ENCODE data around the gene C12orf76. TPM values are rescaled to one million over a fixed set of nuclear protein-coding genes. Genes with fewer than 3 reads are reported as not detected.
A peak's percentile ranks its signal among the peaks of the same experiment; 100 is the strongest.

C12orf76 gene
- total RNA-seq, 1 experiment from 2014 or later: 18.3 TPM

- ChIA-PET POLR2A (interaction anchor here (0.7 kb wide), 1 partner anchor 206 kb away, joined by 3 read pairs; no protein-coding TSS in a partner anchor), CTCF (no interaction called here)
- peak overlapping the region; percentile 90 for H3K4me3 Mint-ChIP-seq
- peaks cover 20% of the 10 kb centered on the region for H3K4me1 Mint-ChIP-seq
- H3K27me3 Mint-ChIP-seq (ENCODE audit: low read depth): no peaks in the 10 kb centered on the region; the same call in 1 of the 2 replicates
- no peak for DNase-seq (ENCODE audit: low spot score)
- H3K36me3 Mint-ChIP-seq: peaks cover under 1% of the 10 kb centered on the region; the same call in 1 of the 2 replicates
- H3K27ac Mint-ChIP-seq: no peak overlapping the region
- ATAC-seq: no peak
- no peak for TF ChIP-seq FOXP4 (CRISPR knock-in tag; IDR thresholded peaks at IDR 0.05)
- no peak for TF ChIP-seq PRRX2 (CRISPR knock-in tag; IDR thresholded peaks at IDR 0.05)
- TF ChIP-seq, protein P1, sequence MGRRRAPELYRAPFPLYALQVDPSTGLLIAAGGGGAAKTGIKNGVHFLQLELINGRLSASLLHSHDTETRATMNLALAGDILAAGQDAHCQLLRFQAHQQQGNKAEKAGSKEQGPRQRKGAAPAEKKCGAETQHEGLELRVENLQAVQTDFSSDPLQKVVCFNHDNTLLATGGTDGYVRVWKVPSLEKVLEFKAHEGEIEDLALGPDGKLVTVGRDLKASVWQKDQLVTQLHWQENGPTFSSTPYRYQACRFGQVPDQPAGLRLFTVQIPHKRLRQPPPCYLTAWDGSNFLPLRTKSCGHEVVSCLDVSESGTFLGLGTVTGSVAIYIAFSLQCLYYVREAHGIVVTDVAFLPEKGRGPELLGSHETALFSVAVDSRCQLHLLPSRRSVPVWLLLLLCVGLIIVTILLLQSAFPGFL (CRISPR knock-in tag; IDR thresholded peaks at IDR 0.05; ENCODE audit: borderline replicate concordance): no peak
- no peak for TF ChIP-seq ZSCAN18 (CRISPR knock-in tag; IDR thresholded peaks at IDR 0.05)
- TF ChIP-seq, protein P2, sequence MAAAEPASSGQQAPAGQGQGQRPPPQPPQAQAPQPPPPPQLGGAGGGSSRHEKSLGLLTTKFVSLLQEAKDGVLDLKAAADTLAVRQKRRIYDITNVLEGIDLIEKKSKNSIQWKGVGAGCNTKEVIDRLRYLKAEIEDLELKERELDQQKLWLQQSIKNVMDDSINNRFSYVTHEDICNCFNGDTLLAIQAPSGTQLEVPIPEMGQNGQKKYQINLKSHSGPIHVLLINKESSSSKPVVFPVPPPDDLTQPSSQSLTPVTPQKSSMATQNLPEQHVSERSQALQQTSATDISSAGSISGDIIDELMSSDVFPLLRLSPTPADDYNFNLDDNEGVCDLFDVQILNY (CRISPR knock-in tag; IDR thresholded peaks at IDR 0.05): no peak
- no peak for TF ChIP-seq ZNF263 (CRISPR knock-in tag; IDR thresholded peaks at IDR 0.05; ENCODE audit: low read depth)
- no peak for TF ChIP-seq KAT7 (CRISPR knock-in tag; IDR thresholded peaks at IDR 0.05; ENCODE audit: borderline replicate concordance)
- TF ChIP-seq, protein P3, sequence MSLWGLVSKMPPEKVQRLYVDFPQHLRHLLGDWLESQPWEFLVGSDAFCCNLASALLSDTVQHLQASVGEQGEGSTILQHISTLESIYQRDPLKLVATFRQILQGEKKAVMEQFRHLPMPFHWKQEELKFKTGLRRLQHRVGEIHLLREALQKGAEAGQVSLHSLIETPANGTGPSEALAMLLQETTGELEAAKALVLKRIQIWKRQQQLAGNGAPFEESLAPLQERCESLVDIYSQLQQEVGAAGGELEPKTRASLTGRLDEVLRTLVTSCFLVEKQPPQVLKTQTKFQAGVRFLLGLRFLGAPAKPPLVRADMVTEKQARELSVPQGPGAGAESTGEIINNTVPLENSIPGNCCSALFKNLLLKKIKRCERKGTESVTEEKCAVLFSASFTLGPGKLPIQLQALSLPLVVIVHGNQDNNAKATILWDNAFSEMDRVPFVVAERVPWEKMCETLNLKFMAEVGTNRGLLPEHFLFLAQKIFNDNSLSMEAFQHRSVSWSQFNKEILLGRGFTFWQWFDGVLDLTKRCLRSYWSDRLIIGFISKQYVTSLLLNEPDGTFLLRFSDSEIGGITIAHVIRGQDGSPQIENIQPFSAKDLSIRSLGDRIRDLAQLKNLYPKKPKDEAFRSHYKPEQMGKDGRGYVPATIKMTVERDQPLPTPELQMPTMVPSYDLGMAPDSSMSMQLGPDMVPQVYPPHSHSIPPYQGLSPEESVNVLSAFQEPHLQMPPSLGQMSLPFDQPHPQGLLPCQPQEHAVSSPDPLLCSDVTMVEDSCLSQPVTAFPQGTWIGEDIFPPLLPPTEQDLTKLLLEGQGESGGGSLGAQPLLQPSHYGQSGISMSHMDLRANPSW (CRISPR knock-in tag; conservative IDR thresholded peaks at IDR 0.05; ENCODE audit: low read depth): no peak
- TF ChIP-seq, protein P4, sequence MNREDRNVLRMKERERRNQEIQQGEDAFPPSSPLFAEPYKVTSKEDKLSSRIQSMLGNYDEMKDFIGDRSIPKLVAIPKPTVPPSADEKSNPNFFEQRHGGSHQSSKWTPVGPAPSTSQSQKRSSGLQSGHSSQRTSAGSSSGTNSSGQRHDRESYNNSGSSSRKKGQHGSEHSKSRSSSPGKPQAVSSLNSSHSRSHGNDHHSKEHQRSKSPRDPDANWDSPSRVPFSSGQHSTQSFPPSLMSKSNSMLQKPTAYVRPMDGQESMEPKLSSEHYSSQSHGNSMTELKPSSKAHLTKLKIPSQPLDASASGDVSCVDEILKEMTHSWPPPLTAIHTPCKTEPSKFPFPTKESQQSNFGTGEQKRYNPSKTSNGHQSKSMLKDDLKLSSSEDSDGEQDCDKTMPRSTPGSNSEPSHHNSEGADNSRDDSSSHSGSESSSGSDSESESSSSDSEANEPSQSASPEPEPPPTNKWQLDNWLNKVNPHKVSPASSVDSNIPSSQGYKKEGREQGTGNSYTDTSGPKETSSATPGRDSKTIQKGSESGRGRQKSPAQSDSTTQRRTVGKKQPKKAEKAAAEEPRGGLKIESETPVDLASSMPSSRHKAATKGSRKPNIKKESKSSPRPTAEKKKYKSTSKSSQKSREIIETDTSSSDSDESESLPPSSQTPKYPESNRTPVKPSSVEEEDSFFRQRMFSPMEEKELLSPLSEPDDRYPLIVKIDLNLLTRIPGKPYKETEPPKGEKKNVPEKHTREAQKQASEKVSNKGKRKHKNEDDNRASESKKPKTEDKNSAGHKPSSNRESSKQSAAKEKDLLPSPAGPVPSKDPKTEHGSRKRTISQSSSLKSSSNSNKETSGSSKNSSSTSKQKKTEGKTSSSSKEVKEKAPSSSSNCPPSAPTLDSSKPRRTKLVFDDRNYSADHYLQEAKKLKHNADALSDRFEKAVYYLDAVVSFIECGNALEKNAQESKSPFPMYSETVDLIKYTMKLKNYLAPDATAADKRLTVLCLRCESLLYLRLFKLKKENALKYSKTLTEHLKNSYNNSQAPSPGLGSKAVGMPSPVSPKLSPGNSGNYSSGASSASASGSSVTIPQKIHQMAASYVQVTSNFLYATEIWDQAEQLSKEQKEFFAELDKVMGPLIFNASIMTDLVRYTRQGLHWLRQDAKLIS (CRISPR knock-in tag; IDR thresholded peaks at IDR 0.05; ENCODE audit: borderline replicate concordance): no peak
- TF ChIP-seq GABPB1 (CRISPR knock-in tag; IDR thresholded peaks at IDR 0.05): no peak
- no peak for TF ChIP-seq ETV6 (CRISPR knock-in tag; IDR thresholded peaks at IDR 0.05)
- TF ChIP-seq, protein P5, sequence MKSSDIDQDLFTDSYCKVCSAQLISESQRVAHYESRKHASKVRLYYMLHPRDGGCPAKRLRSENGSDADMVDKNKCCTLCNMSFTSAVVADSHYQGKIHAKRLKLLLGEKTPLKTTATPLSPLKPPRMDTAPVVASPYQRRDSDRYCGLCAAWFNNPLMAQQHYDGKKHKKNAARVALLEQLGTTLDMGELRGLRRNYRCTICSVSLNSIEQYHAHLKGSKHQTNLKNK (CRISPR knock-in tag; IDR thresholded peaks at IDR 0.05): no peak
- no peak for TF ChIP-seq NR1H2 (CRISPR knock-in tag; IDR thresholded peaks at IDR 0.05)
- TF ChIP-seq ZNF232 (CRISPR knock-in tag; IDR thresholded peaks at IDR 0.05): no peak
- no peaks in the 10 kb centered on the region for H3K9me3 Mint-ChIP-seq
These were observed 903 bp downstream of the C12orf76 start for GRCh38 chr12:110047297-110047940.

All from WTC11 (cell line).